DND-41 (cell line): Measurements from ENCODE around the gene DCAF15.
A peak's percentile ranks its signal among the peaks of the same experiment; 100 is the strongest.

ENCODE experiments used
- ATAC-seq: fragments of 200-7000 bp; cut with Tn5 transposase; 3 replicates; pipeline ENCODE4 v1.9.1; 2021; ENCODE audit warnings: low read depth; ENCODE audit not compliant: insufficient read depth
- DNase-seq: peaks from one replicate; pipeline ENCODE4 v3.0.0-alpha.2; 2020
- H2AFZ ChIP-seq: 2 replicates; pipeline ENCODE4 v1.6.0; 2012; ENCODE audit warnings: low read depth, low read length
- H3K27ac ChIP-seq: 2 replicates; pipeline ENCODE4 v1.5.1; 2012; ENCODE audit warnings: low read length, inconsistent platforms
- H3K27me3 ChIP-seq: fragments of 200-600 bp; sonication (generic); 2 replicates; pipeline ENCODE4 v1.6.0; 2012; ENCODE audit warnings: low read length, mild to moderate bottlenecking, inconsistent platforms; ENCODE audit not compliant: insufficient read depth, poor library complexity
- H3K36me3 ChIP-seq: 2 replicates; pipeline ENCODE4 v1.5.1; 2012; ENCODE audit warnings: low read length, inconsistent platforms; ENCODE audit not compliant: insufficient read depth
- H3K4me1 ChIP-seq: 2 replicates; pipeline ENCODE4 v1.5.1; 2012; ENCODE audit warnings: mild to moderate bottlenecking, low read length; ENCODE audit not compliant: insufficient read depth
- H3K4me2 ChIP-seq: 2 replicates; pipeline ENCODE4 v1.6.0; 2012; ENCODE audit warnings: mild to moderate bottlenecking, moderate library complexity, low read length, inconsistent platforms; ENCODE audit not compliant: insufficient read depth
- H3K4me3 ChIP-seq, 2 experiments: fragments of 200-600 bp in 1 of 2; shearing (Covaris generic) in 1 of 2; 2 replicates each; pipeline ENCODE4 v1.5.1; 2012 to 2016; ENCODE audit warnings: inconsistent platforms in 2 of 2, low read length in 2 of 2, mild to moderate bottlenecking in 2 of 2, low read depth in 1 of 2, moderate library complexity in 1 of 2
- H3K79me2 ChIP-seq: 2 replicates; pipeline ENCODE4 v1.6.0; 2012; ENCODE audit warnings: low read length, inconsistent platforms; ENCODE audit not compliant: insufficient read depth
- H3K9ac ChIP-seq: 2 replicates; pipeline ENCODE4 v1.6.0; 2012; ENCODE audit warnings: low read depth, mild to moderate bottlenecking, inconsistent platforms, low read length, moderate library complexity
- H3K9me3 ChIP-seq: 2 replicates; pipeline ENCODE4 v1.5.1; 2012; ENCODE audit warnings: low read length, moderate library complexity, mild to moderate bottlenecking, inconsistent platforms; ENCODE audit not compliant: insufficient read depth, severe bottlenecking
- H4K20me1 ChIP-seq: 2 replicates; pipeline ENCODE4 v1.6.0; 2012; ENCODE audit warnings: low read length; ENCODE audit not compliant: insufficient read depth
- CTCF ChIP-seq: IDR thresholded peaks from 2 replicates; pipeline ENCODE4 v1.5.1; 2012; ENCODE audit warnings: borderline replicate concordance, low read length, moderate library complexity, mild to moderate bottlenecking; ENCODE audit not compliant: poor library complexity, severe bottlenecking; ENCODE audit errors: extremely low read depth
- EZH2 ChIP-seq: IDR thresholded peaks from 3 replicates; pipeline ENCODE4 v1.6.1; 2012; ENCODE audit warnings: borderline replicate concordance, low read depth, mild to moderate bottlenecking, moderate library complexity, low read length, inconsistent platforms; ENCODE audit not compliant: severe bottlenecking

DCAF15 gene

GRCh38 chr19:14000691-14001375 is 48.5 kb downstream of the DCAF15 start:
- H3K27ac ChIP-seq, result peak overlapping the region; percentile 43; the same call in 1 of the 2 replicates
- DNase-seq (no peak), ATAC-seq (no peak)
- H3K79me2 ChIP-seq, result peaks cover 63% of the 10 kb centered on the region
- peaks cover 31% of the 10 kb centered on the region for H3K36me3 ChIP-seq
- H2AFZ ChIP-seq, result no peak overlapping the region
- H3K9ac ChIP-seq, result no peak overlapping the region
- H4K20me1 ChIP-seq, result 0 out of 2 replicates have a peak, but pooled peaks cover 5% of the 10 kb centered on the region
- no peak overlapping the region for H3K4me2 ChIP-seq
- H3K27me3 ChIP-seq, result no peaks in the 10 kb centered on the region
- H3K9me3 ChIP-seq, result peaks cover 8% of the 10 kb centered on the region
- peaks cover 38% of the 10 kb centered on the region for H3K4me1 ChIP-seq
- no peak for TF ChIP-seq EZH2
- TF ChIP-seq CTCF, result no peak
- no peak overlapping the region for H3K4me3 ChIP-seq

- Histone ChIP-seq H3K27me3 (no peaks in the 10 kb centered on the region), H3K4me1 (peaks cover 46% of the 10 kb centered on the region), H3K36me3 (peaks cover 22% of the 10 kb centered on the region), H3K79me2 (peaks cover 53% of the 10 kb centered on the region), H2AFZ (no peak overlapping the region), H3K9ac (no peak overlapping the region), H4K20me1 (no peaks in the 10 kb centered on the region), H3K9me3 (peaks cover 8% of the 10 kb centered on the region), H3K4me2 (no peak overlapping the region), H3K4me3 (no peak overlapping the region), H3K27ac (peak overlapping the region; percentile 60)
- DNase-seq (peak; percentile 74), ATAC-seq (peak; percentile 47)
- TF ChIP-seq EZH2 (no peak), CTCF (no peak)
Observed at GRCh38 chr19:14002571-14003250, 50.4 kb downstream of the DCAF15 start.

GRCh38 chr19:14003251-14004055 is 51.1 kb downstream of the DCAF15 start:
- Histone ChIP-seq H3K9me3 (peaks cover 8% of the 10 kb centered on the region), H3K27me3 (no peaks in the 10 kb centered on the region), H3K9ac (no peak overlapping the region), H2AFZ (no peak overlapping the region), H3K79me2 (peaks cover 45% of the 10 kb centered on the region), H3K4me3 (no peak overlapping the region), H3K4me1 (peaks cover 46% of the 10 kb centered on the region), H3K4me2 (no peak overlapping the region), H3K27ac (peak overlapping the region; percentile 60; the same call in 1 of the 2 replicates), H3K36me3 (peaks cover 15% of the 10 kb centered on the region), H4K20me1 (no peaks in the 10 kb centered on the region)
- no peak for ATAC-seq
- TF ChIP-seq EZH2 (no peak), CTCF (no peak)
- DNase-seq, result no peak
